SJSA1 (cell line): ENCODE measurements around the gene PHF21B. TPM values are rescaled to one million over a fixed set of nuclear protein-coding genes. Genes with fewer than 3 reads are reported as not detected.

Source experiments
- DNase-seq, 2 experiments: peaks; one replicate each; pipeline ENCODE4 v3.0.0-alpha.2; 2015 to 2020; ENCODE audit warnings: low spot score in 2 of 2, low read depth in 1 of 2
- H3K27ac ChIP-seq: fragments of 250-450 bp; sonication (Bioruptor Pico); 2 replicates; pipeline ENCODE4 v1.5.1; 2020; ENCODE audit warnings: mild to moderate bottlenecking, moderate library complexity
- H3K27me3 ChIP-seq: fragments of 250-450 bp; sonication (Bioruptor Pico); replicated peaks from 2 replicates; pipeline ENCODE4 v1.5.1; 2020; ENCODE audit warnings: mild to moderate bottlenecking, moderate library complexity
- H3K36me3 ChIP-seq: fragments of 250-450 bp; sonication (Bioruptor Pico); 2 replicates; pipeline ENCODE4 v1.5.1; 2020; ENCODE audit warnings: mild to moderate bottlenecking
- H3K4me1 ChIP-seq: fragments of 250-450 bp; sonication (Bioruptor Pico); replicated peaks from 2 replicates; pipeline ENCODE4 v1.6.1; 2021; ENCODE audit warnings: mild to moderate bottlenecking
- H3K4me3 ChIP-seq: fragments of 250-450 bp; sonication (Bioruptor Pico); 2 replicates; pipeline ENCODE4 v1.5.1; 2020; ENCODE audit warnings: mild to moderate bottlenecking
- H3K9me3 ChIP-seq: fragments of 250-450 bp; sonication (Bioruptor Pico); replicated peaks from 2 replicates; pipeline ENCODE4 v1.5.1; 2020; ENCODE audit warnings: mild to moderate bottlenecking
- total RNA-seq: library from RNA; depleted of rRNA; stranded (reverse); fragments of >200 nt; shearing (Covaris generic); gene quantifications from 2 replicates; pipeline ENCODE4 v1.2.3, GENCODE V29; 2014

The PHF21B gene
- total RNA-seq, 1 experiment from 2014 or later: 1.3 TPM

GRCh38 chr22:44941207-44941606, 68.6 kb downstream of the PHF21B start:
- no peak for DNase-seq
- H3K27me3 ChIP-seq: peaks cover 19% of the 10 kb centered on the region
- H3K4me1 ChIP-seq: no peaks in the 10 kb centered on the region
- H3K4me3 ChIP-seq: no peak overlapping the region
- no peaks in the 10 kb centered on the region for H3K9me3 ChIP-seq
- no peaks in the 10 kb centered on the region for H3K36me3 ChIP-seq
- H3K27ac ChIP-seq: no peak overlapping the region

GRCh38 chr22:44940130-44940529, 69.7 kb downstream of the PHF21B start:
- no peak overlapping the region for H3K4me3 ChIP-seq
- H3K27me3 ChIP-seq: peaks cover 19% of the 10 kb centered on the region
- no peaks in the 10 kb centered on the region for H3K9me3 ChIP-seq
- DNase-seq: no peak
- no peaks in the 10 kb centered on the region for H3K36me3 ChIP-seq
- no peaks in the 10 kb centered on the region for H3K4me1 ChIP-seq
- no peak overlapping the region for H3K27ac ChIP-seq

GRCh38 chr22:44939451-44939850, 70.4 kb downstream of the PHF21B start:
- Histone ChIP-seq H3K4me3 (no peak overlapping the region), H3K27ac (no peak overlapping the region), H3K27me3 (peaks cover 19% of the 10 kb centered on the region; the same call in 1 of the 2 replicates), H3K9me3 (no peaks in the 10 kb centered on the region), H3K36me3 (no peaks in the 10 kb centered on the region), H3K4me1 (no peaks in the 10 kb centered on the region)
- DNase-seq: no peak

GRCh38 chr22:44938886-44939285, 70.9 kb downstream of the PHF21B start:
- Histone ChIP-seq H3K4me3 (no peak overlapping the region), H3K27me3 (peaks cover 19% of the 10 kb centered on the region; the same call in 1 of the 2 replicates), H3K36me3 (no peaks in the 10 kb centered on the region), H3K4me1 (peaks cover 5% of the 10 kb centered on the region), H3K9me3 (no peaks in the 10 kb centered on the region), H3K27ac (no peak overlapping the region)
- DNase-seq: no peak

GRCh38 chr22:44937216-44937615, 72.6 kb downstream of the PHF21B start:
- no peak for DNase-seq
- H3K4me1 ChIP-seq: peaks cover 11% of the 10 kb centered on the region
- H3K27ac ChIP-seq: no peak overlapping the region
- H3K27me3 ChIP-seq: peaks cover 7% of the 10 kb centered on the region; the same call in 1 of the 2 replicates
- no peak overlapping the region for H3K4me3 ChIP-seq
- H3K9me3 ChIP-seq: no peaks in the 10 kb centered on the region
- H3K36me3 ChIP-seq: no peaks in the 10 kb centered on the region

GRCh38 chr22:44936201-44936600, 73.6 kb downstream of the PHF21B start:
- Histone ChIP-seq H3K9me3 (no peaks in the 10 kb centered on the region), H3K4me3 (no peak overlapping the region), H3K36me3 (no peaks in the 10 kb centered on the region), H3K27ac (no peak overlapping the region), H3K27me3 (no peaks in the 10 kb centered on the region; the same call in 1 of the 2 replicates), H3K4me1 (peaks cover 11% of the 10 kb centered on the region)
- no peak for DNase-seq

- DNase-seq: no peak
- no peak overlapping the region for H3K27ac ChIP-seq
- H3K4me1 ChIP-seq: peaks cover 11% of the 10 kb centered on the region
- H3K36me3 ChIP-seq: no peaks in the 10 kb centered on the region
- H3K9me3 ChIP-seq: no peaks in the 10 kb centered on the region
- H3K4me3 ChIP-seq: no peak overlapping the region
- 0 out of 2 replicates have a peak, but pooled peaks cover 3% of the 10 kb centered on the region for H3K27me3 ChIP-seq
These were observed 74.1 kb downstream of the PHF21B start for GRCh38 chr22:44935724-44936123.

- H3K4me1 ChIP-seq: peaks cover 11% of the 10 kb centered on the region
- 0 out of 2 replicates have a peak, but pooled peaks cover 3% of the 10 kb centered on the region for H3K27me3 ChIP-seq
- H3K36me3 ChIP-seq: no peaks in the 10 kb centered on the region
- no peak overlapping the region for H3K27ac ChIP-seq
- H3K9me3 ChIP-seq: no peaks in the 10 kb centered on the region
- no peak for DNase-seq
- H3K4me3 ChIP-seq: no peak overlapping the region
These were observed 75.4 kb downstream of the PHF21B start for GRCh38 chr22:44934454-44934735.

- DNase-seq: peak in 1 of 2 experiments; percentile 37
- peaks cover 11% of the 10 kb centered on the region for H3K4me1 ChIP-seq
- no peak overlapping the region for H3K4me3 ChIP-seq
- H3K9me3 ChIP-seq: no peaks in the 10 kb centered on the region
- no peak overlapping the region for H3K27ac ChIP-seq
- 0 out of 2 replicates have a peak, but pooled peaks cover 3% of the 10 kb centered on the region for H3K27me3 ChIP-seq
- H3K36me3 ChIP-seq: no peaks in the 10 kb centered on the region
These were observed 75.9 kb downstream of the PHF21B start for GRCh38 chr22:44933666-44934453.

- Histone ChIP-seq H3K9me3 (no peaks in the 10 kb centered on the region), H3K36me3 (no peaks in the 10 kb centered on the region), H3K27me3 (0 out of 2 replicates have a peak, but pooled peaks cover 8% of the 10 kb centered on the region), H3K27ac (no peak overlapping the region), H3K4me1 (peaks cover 11% of the 10 kb centered on the region), H3K4me3 (no peak overlapping the region)
- DNase-seq: no peak
These were observed 77.3 kb downstream of the PHF21B start for GRCh38 chr22:44932493-44932892.

- no peak overlapping the region for H3K27ac ChIP-seq
These were observed 78.0 kb downstream of the PHF21B start for GRCh38 chr22:44931766-44932165.

GRCh38 chr22:44931077-44931540, 78.7 kb downstream of the PHF21B start:
- Histone ChIP-seq H3K27ac (no peak overlapping the region), H3K4me1 (peaks cover 11% of the 10 kb centered on the region), H3K27me3 (0 out of 2 replicates have a peak, but pooled peaks cover 8% of the 10 kb centered on the region), H3K9me3 (no peaks in the 10 kb centered on the region), H3K4me3 (no peak overlapping the region), H3K36me3 (no peaks in the 10 kb centered on the region)
- no peak for DNase-seq

More at GRCh38 chr22:44931766-44932165, 78.0 kb downstream of the PHF21B start:
- Histone ChIP-seq H3K4me3 (no peak overlapping the region), H3K4me1 (peaks cover 11% of the 10 kb centered on the region), H3K27me3 (0 out of 2 replicates have a peak, but pooled peaks cover 8% of the 10 kb centered on the region), H3K36me3 (no peaks in the 10 kb centered on the region), H3K9me3 (no peaks in the 10 kb centered on the region)
- DNase-seq: no peak

- no peak for DNase-seq
- Histone ChIP-seq H3K36me3 (no peaks in the 10 kb centered on the region), H3K4me3 (no peak overlapping the region), H3K9me3 (no peaks in the 10 kb centered on the region), H3K27me3 (0 out of 2 replicates have a peak, but pooled peaks cover 8% of the 10 kb centered on the region), H3K27ac (no peak overlapping the region), H3K4me1 (peaks cover 11% of the 10 kb centered on the region)
These were observed 79.1 kb downstream of the PHF21B start for GRCh38 chr22:44930711-44931035.

- no peaks in the 10 kb centered on the region for H3K9me3 ChIP-seq
- H3K4me1 ChIP-seq: peaks cover 11% of the 10 kb centered on the region
- H3K4me3 ChIP-seq: no peak overlapping the region
- H3K27me3 ChIP-seq: 0 out of 2 replicates have a peak, but pooled peaks cover 8% of the 10 kb centered on the region
- H3K27ac ChIP-seq: no peak overlapping the region
- H3K36me3 ChIP-seq: no peaks in the 10 kb centered on the region
- DNase-seq: no peak
These were observed 79.6 kb downstream of the PHF21B start for GRCh38 chr22:44930016-44930710.
